HG03571 (cell line): ENCODE measurements around the gene SERPIND1.
"Not testable (repeated sequence)": the region's sequence is repeated elsewhere in the genome, so short reads cannot be mapped to it uniquely, and the experiment has no call there.

ENCODE experiments used
- ATAC-seq: cut with Tn5 transposase; IDR thresholded peaks from one replicate; pipeline ENCODE4 v1.9.1; 2021; ENCODE audit not compliant: unreplicated experiment

The SERPIND1 gene

GRCh38 chr22:20773793-20774212 lies at the start of gene SERPIND1:
SERPIND1 (plus strand) TSS chr22:20774113; CDS start chr22:20779313, 5,200 bp downstream.
- no peak for ATAC-seq

GRCh38 chr22:20724676-20725454 lies 49.0 kb upstream of the SERPIND1 start:
- no peak for ATAC-seq

- no peak for ATAC-seq
These were observed 47.8 kb upstream of the SERPIND1 start for GRCh38 chr22:20725987-20726558.

GRCh38 chr22:20727118-20728015 lies 46.5 kb upstream of the SERPIND1 start:
- ATAC-seq: no peak

- no peak for ATAC-seq
These were observed 45.3 kb upstream of the SERPIND1 start for GRCh38 chr22:20728523-20729190.

- no peak for ATAC-seq
These were observed 44.7 kb upstream of the SERPIND1 start for GRCh38 chr22:20729194-20729593.

GRCh38 chr22:20732431-20732830 lies 41.5 kb upstream of the SERPIND1 start:
- ATAC-seq: not testable (repeated sequence)

- not testable (repeated sequence) for ATAC-seq
These were observed 38.4 kb upstream of the SERPIND1 start for GRCh38 chr22:20735356-20736162.

GRCh38 chr22:20736891-20737290 lies 37.0 kb upstream of the SERPIND1 start:
- not testable (repeated sequence) for ATAC-seq

GRCh38 chr22:20738394-20739089 lies 35.4 kb upstream of the SERPIND1 start:
- no peak for ATAC-seq

GRCh38 chr22:20740222-20740951 lies 33.5 kb upstream of the SERPIND1 start:
- ATAC-seq: no peak

GRCh38 chr22:20741008-20741633 lies 32.8 kb upstream of the SERPIND1 start:
- no peak for ATAC-seq

GRCh38 chr22:20741634-20742581 lies 32.0 kb upstream of the SERPIND1 start:
- no peak for ATAC-seq

- no peak for ATAC-seq
These were observed 31.1 kb upstream of the SERPIND1 start for GRCh38 chr22:20742764-20743163.

GRCh38 chr22:20744456-20744855 lies 29.5 kb upstream of the SERPIND1 start:
- ATAC-seq: no peak

GRCh38 chr22:20745119-20745518 lies 28.8 kb upstream of the SERPIND1 start:
- ATAC-seq: no peak
